HG03060 (cell line): ENCODE measurements around the gene FAT1.
"Not testable (repeated sequence)": the region's sequence is repeated elsewhere in the genome, so short reads cannot be mapped to it uniquely, and the experiment has no call there.

ENCODE experiments used
- ATAC-seq: cut with Tn5 transposase; IDR thresholded peaks from one replicate; pipeline ENCODE4 v1.9.1; 2021; ENCODE audit warnings: low read depth, moderate number of reproducible peaks; ENCODE audit not compliant: unreplicated experiment

The FAT1 gene, protein sequence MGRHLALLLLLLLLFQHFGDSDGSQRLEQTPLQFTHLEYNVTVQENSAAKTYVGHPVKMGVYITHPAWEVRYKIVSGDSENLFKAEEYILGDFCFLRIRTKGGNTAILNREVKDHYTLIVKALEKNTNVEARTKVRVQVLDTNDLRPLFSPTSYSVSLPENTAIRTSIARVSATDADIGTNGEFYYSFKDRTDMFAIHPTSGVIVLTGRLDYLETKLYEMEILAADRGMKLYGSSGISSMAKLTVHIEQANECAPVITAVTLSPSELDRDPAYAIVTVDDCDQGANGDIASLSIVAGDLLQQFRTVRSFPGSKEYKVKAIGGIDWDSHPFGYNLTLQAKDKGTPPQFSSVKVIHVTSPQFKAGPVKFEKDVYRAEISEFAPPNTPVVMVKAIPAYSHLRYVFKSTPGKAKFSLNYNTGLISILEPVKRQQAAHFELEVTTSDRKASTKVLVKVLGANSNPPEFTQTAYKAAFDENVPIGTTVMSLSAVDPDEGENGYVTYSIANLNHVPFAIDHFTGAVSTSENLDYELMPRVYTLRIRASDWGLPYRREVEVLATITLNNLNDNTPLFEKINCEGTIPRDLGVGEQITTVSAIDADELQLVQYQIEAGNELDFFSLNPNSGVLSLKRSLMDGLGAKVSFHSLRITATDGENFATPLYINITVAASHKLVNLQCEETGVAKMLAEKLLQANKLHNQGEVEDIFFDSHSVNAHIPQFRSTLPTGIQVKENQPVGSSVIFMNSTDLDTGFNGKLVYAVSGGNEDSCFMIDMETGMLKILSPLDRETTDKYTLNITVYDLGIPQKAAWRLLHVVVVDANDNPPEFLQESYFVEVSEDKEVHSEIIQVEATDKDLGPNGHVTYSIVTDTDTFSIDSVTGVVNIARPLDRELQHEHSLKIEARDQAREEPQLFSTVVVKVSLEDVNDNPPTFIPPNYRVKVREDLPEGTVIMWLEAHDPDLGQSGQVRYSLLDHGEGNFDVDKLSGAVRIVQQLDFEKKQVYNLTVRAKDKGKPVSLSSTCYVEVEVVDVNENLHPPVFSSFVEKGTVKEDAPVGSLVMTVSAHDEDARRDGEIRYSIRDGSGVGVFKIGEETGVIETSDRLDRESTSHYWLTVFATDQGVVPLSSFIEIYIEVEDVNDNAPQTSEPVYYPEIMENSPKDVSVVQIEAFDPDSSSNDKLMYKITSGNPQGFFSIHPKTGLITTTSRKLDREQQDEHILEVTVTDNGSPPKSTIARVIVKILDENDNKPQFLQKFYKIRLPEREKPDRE (N-terminal part only)

DNA sequence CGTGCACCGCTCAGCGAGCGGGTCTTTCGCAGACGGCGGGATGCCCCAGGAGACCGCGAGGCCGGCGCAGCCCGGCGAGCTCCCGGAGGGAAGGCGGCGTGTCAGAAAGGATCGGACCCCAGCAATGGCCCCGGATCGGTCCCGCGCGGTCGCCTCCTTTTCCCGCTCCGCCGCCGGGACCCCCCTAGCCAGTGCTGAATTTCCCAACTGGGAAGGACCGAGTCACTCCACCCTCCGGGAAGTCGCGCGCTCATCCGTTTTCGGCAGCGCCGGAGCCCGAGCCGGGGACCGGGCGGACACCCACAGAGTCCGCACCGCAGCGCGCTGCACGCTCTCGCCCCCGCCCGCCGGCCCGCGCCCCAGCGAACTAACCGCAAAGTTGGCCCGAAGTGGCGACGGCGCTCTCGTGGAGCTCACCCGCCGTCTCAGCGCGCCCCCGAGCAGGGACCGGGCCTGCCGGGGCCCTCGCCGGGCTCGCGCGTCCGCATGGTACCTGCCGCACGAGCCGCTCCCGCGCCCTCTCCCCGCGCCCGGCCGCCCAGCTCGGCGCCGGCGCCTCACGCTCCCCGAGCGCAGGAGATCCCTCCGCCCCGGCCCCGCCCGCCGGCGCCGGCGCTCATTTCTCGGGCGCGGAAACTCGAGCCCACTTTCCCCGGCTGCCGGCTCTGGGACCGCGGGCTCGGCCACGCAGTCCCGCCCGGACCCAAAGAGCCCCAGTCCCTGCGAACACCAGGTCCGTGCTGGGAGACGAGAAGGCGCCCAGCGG lies at the start of gene FAT1:
TSS of gene FAT1 (minus strand) at position 565 of the 766 bp plus-strand sequence. CDS start 14,029 bp downstream, outside the sequence.
- ATAC-seq: no peak

DNA sequence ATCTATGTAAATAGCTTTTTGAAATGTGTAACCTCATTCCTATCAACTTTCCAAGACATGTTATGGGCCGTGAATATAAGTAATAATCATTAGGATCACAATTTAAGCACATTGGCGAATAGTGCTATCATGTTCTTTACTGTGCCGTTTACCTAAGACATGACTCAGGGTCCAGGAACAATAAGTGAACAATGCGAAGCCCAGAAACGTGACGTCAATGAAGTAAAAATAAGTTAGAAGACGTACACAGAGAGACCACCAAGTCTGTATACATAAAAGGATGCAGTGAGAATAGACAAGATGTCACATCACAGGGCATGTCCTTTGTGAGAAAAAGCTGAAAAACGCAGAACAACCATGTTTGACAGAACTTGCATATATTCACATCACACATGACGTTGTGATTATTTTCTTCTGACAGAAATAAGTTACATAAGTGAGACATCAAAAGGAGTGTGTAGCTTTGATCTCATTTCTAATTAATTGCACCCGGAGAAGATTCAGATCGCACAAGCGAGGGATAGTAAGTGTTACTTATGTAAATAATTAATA lies 49.4 kb upstream of the FAT1 start:
- ATAC-seq: no peak

DNA sequence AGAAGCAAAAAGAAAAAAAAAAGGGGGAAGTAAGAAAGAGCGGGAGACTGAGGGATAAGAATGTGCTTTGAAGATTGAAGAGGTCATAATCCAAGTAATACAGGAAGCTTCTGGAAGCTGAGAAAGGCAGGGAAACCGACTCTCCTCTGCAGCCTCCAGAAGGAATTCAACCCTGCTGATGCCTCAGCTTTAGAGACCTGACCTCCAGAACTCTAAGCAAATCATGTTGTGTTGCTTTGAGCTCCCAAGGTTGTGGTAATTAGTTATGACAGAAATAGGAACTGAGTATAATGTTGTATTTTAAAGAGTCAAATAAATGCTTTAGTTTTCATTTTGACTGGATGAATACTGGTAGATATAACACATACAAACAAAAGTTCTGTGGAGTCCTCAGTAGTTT lies 48.0 kb upstream of the FAT1 start:
- no peak for ATAC-seq

DNA sequence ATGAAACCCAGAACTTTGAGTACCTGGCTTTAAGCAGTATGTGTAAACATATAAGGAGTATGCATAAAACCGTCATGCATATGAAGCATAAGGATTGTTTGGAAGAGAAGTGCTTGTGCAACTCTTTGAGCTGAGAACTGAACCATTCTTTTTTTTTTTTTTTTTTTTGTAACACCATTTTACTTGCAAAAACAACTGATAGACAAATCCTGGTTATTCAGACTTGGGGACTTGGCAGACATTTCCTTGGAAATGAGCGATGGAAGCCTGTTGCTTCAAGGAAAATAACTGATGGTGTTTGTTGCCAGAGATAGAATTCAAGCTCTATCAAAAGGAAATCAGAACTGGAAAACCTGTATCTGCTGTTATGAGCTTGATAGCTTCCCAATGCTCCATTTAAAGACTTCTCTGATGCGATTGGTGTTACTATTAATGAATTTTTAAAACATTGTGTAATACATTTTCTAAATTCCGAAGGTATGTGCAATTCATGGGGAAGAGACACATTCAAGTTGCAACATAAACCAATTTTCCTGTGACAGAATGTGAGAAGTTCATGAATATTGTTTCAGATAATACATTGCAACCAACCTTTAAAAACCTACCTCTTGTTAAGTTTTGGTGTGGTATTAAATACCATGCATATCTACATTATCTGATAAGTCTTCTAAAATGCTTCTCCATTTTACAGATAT lies 47.0 kb upstream of the FAT1 start:
- ATAC-seq: no peak

DNA sequence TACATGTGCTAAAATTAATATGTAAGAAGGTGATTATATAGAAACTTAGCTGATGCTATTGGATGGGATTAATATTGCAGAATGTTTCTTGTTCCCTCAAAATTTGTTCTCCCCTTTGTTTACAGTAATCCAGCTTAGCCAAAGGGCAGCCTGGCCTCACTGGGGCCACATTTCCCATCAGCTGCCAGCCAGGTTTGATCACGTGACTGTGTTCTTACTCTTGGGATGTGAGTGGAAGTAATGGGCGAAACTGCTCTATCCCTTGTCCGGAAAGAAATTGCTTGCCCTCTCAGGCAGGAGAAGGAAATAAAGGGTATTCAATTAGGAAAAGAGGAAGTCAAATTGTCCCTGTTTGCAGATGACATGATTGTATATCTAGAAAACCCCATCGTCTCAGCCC lies 44.1 kb upstream of the FAT1 start:
- ATAC-seq: no peak

DNA sequence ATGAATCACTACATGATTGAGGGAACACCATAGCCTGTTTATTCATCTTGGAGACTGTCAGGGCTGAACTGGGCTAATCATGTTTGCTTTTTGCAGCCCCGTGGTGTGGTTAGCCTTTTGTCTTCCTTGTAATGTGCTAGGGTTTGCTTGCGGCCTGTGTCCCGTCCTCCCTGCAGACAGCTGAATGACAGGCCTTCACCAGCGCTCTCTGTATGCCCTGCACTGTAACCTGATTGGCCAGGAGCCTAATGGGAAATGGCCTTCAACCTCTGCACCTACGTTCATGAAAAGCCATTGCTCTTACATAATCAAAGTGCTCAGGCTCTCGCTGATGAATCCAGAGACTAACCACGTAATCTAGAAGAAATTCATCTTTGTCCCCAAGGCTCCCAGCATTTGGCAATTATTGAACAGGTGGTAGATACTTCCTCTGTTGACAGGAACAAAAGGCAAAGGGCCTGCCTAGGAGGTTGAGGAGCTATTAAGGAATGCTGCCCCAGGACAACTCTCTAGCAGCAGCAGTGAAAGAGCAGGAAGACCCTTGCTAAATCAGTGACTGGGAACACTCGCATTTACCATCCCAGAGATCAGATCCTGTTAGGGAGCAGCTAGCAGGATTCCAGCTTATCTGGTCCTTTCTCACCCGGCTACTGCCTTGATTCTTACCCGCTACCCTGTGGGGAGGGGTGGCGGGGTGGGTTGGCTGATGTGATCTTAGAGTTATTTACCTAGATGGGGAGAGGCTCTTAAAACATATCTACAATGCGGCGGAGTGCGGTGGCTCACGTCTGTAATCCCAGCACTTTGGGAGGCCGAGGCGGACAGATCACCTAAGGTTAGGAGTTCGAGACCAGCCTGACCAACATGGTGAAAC lies 42.3 kb upstream of the FAT1 start:
- ATAC-seq: no peak

DNA sequence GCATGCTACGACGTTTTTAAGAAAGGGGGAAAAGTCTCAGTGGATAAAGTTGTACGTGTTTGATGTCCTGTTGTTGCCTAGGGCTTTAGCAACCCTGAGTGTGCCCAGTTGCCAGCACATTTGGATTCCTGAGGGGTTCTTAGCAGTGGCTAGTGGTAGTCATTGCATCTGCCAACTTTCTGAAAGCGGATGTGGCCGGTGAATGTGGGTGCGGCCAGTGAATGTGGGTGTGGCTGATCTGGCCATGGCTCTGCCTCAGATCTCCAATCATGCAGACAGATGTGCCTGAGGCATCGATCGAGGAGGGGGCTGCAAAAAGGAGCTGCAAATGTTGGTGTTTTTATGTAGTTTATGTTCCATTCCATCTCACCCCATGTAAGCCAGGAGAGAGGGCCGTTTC lies 41.5 kb upstream of the FAT1 start:
- no peak for ATAC-seq

DNA sequence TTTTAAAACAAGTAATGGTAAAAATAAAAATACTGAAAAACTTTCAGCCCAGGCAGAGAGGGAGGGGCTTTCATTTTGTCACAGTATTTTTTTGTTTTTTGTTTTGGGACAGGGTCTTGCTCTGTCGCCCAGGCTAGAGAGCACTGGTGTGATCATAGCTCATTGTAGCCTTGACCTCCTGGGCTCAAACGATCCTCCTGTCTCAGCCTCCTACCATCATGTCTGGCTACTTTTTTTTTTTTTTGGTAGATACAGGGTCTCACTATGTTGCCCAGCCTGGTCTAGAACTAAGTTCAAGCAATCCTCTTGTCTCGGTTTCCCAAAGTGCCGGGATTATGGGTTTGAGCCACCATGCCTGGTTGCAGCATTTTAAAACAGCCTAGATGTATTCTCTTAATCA lies 40.8 kb upstream of the FAT1 start:
- ATAC-seq: no peak

DNA sequence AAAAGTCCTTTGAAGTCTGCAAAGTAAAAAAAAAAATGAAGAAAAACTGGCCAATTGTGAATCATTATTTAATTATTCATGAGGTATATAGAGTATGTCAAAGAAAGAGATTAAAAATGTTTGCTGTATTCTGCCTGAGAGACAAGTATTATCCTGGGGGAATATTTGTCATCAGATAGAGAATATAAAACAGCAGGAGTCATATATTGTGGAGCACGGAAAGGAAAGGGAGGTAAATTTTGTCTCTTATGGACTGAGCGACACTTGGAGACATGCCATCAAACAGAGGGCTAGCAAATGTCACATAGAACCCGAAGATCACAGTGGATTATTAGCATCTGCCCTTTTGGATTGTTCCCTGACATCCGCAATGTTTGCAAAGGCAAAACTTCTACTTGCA lies 39.2 kb upstream of the FAT1 start:
- ATAC-seq: no peak

DNA sequence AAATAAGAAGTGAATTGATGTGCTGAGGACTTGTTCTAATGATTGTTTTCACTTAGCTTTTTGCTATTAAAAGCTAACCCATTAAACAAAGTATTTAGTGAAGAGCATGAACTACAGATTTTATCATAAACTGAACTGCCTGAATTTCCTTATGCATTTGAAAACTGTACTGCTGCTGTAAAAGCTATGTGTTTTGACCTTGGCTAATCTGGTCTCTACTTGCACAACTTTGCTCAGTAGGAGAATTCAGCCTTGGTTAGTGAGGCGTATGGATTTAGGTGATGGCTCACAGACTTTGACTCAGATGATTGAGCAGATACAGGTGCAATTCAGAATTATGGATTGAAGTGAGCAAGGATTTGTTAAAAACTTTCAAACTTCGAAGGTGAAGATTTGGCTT lies 38.7 kb upstream of the FAT1 start:
- ATAC-seq: no peak

DNA sequence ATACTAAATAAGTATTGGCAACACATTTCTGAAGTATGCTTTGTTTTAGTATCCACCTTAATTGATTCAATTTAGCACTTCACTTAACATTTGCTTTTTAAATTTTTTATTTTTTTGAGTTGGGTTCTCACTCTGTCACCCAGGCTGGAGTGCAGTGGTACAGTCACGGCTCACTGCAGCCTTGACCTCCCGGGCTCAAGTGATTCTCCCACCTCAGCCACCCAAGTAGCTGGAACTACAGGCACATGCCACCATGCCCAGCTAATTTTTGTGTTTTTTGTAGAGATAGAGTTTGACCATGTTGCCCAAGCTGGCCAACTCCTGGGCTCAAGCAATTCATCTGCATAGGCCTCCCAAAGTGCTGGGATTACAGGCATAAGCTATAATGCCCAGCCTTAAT lies 38.3 kb upstream of the FAT1 start:
- not testable (repeated sequence) for ATAC-seq

DNA sequence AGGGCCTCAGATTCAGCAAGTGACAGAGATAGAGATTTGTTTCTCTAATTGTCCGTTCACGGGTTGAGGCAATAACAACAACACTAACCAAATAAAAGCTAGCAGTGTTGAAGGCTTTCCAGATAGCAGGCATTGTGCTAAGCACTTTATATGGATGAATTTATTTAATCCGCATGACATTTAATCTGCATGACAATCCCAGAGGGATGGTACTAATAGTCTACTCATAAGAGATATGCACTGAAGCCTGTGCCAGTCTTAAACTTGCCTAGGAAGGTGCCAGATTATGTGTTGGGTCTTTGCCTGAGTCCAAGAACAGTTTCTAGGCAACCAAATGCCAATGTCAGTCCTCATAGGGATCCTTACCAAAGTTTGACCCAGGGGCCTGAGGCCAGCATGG lies 37.7 kb upstream of the FAT1 start:
- no peak for ATAC-seq

DNA sequence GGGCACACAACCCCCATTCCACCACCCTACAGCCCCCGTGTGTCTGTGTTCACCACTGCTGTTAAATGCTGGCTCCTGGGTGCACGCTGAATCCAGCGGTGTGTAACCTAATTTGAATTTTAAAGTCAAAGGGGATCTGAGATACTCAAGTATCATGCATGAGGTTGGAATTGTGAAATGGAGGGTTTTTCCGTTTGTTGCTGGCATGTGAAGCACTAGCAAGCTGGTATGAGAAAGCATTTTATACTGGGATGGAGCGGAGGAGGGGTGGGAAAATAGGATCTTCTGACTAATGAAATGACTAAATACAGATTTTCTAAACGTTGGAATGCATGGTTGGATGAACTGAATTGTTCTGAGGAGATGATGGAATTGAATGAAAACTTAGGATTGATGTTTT lies 36.9 kb upstream of the FAT1 start:
- no peak for ATAC-seq

DNA sequence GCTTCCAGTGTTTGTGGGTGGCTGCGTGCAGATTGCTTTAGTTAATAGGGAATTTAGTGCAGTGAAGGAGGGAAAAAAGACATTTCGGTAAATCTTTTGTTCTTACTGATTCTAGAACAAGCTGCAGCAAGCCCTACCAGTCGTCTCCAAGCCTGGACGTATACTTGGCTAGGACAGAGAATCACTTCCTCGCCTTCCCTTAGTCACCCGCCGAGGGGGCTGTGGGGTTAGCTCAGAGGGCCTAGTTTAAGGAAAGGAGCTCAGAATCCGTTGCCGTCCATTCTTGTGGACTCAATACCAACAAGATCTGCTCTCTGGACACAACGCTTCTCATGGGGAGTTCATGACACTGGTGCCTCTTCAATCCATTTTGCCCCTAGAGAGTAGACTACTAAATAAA lies 36.3 kb upstream of the FAT1 start:
- no peak for ATAC-seq

DNA sequence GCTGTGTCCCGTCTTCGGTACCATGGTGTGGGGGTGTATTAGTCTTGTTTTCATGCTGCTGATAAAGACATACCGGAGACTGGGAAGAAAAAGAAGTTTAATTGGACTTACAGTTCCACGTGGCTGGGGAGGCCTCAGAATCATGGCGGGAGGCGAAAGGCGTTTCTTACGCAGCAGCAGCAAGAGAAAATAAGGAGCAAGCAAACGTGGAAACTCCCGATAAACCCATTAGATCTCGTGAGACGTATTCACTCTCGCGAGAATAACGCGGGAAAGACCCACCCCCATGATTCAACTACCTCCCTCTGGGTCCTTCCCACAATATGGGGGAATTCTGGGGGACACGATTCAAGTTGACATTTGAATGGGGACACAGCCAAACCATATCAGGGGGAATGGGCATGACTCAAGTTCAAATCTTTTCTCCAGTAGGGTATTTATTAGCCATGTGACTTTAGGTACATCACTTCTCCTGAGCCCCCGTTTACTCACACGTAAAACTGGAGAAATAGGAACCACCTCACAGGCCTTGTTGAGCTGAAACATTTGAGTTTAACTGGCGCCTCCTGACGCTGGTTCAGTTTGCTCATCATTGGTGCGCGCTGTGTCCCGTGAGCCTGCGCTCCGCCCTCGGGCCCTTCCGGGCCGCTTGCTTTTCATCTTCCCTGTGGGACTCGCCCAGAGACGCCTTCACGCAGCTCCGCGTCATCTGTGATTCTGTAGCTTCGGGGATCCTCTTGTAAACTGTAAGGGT lies 35.5 kb upstream of the FAT1 start:
- ATAC-seq: no peak

DNA sequence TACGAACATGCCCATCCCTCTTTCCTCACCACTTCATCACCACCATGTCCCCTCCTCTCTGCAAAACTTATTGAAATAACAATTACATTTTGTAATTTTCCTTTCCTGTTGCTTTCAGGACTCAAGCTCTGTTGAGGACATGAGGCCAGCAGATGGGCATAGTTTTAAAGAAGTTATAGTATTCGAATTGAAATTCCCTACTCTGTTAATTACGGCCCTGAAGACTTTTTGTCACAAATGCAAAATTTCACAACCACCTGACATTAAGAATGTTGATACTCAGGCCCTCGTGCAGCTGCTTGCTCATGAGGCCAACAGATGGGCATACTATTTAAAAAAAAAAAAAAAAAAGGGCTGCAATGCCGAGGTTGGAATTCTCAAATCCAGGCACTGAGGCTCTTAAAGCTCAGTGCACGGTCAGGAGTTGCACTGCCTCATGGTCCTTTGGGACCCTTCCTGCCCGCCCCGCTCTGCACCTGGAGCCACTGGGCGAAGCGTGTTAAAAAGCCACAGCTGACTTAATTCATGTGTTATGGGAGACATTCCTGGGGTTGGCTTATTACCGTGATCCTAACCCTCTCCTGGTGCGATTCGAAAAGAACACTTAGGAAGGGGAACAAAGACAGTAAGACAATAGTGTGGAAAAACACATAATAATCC lies 34.2 kb upstream of the FAT1 start:
- ATAC-seq: no peak

DNA sequence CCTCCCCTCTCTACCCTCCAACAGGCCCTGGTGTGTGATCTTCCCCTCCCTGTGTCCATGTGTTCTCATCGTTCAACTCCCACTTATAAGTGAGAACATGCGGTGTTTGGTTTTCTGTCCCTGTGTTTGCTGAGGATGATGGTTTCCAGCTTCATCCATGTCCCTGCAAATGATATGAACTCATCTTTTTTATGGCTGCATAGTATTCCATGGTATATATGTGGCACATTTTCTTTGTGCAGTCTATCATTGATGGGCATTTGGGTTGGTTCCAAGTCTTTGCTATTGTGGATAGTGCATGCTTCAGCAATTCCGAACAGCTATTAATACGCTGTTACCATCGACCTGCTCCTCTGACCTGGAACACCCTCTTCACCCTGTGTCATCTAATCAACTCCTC lies 32.9 kb upstream of the FAT1 start:
- ATAC-seq: not testable (repeated sequence)
